BJ (cell line): ENCODE data around the gene NHP2. TPM values are rescaled to one million over a fixed set of nuclear protein-coding genes. Genes with fewer than 3 reads are reported as not detected.

Source experiments
- CTCF ChIA-PET: fragments of 350-600 bp; formaldehyde crosslinking; extraction: SDS; loops from one replicate; lab custom pipeline; 2021; ENCODE audit warnings: antibody characterized with exemption, inconsistent platforms; lab: Yijun Ruan, JAX
- POLR2A ChIA-PET: fragments of 300-600 bp; sonication (Branson Sonifier 250); formaldehyde crosslinking; extraction: SDS; loops from one replicate; lab custom pipeline; 2021; ENCODE audit warnings: antibody characterized with exemption; lab: Charles Lee
- DNase-seq: peaks from one replicate; pipeline ENCODE4 v3.0.0-alpha.2; 2011; ENCODE audit warnings: low read depth
- H3K27me3 ChIP-seq: 2 replicates; pipeline ENCODE4 v1.6.0; 2011; ENCODE audit warnings: low read length; ENCODE audit not compliant: control insufficient read depth, insufficient read depth
- H3K36me3 ChIP-seq: 2 replicates; pipeline ENCODE4 v1.5.1; 2011; ENCODE audit warnings: low read length; ENCODE audit not compliant: control insufficient read depth, insufficient read depth
- H3K4me3 ChIP-seq: 2 replicates; pipeline ENCODE4 v1.5.1; 2011; ENCODE audit warnings: low read depth, mild to moderate bottlenecking, control low read depth, low read length
- CTCF ChIP-seq: IDR thresholded peaks from 2 replicates; pipeline ENCODE4 v1.5.1; 2011; ENCODE audit warnings: low read depth, mild to moderate bottlenecking, control low read depth, inconsistent platforms, low read length, moderate library complexity; ENCODE audit not compliant: insufficient read depth
- polyA plus RNA-seq: library from polyadenylated mRNA; depleted of rRNA; stranded (reverse); fragments of >200 nt; gene quantifications from 2 replicates; pipeline ENCODE4 v1.2.3, GENCODE V29; 2011

The NHP2 gene
- polyA plus RNA-seq, 1 experiment: 131 TPM

GRCh38 chr5:178107756-178108310 is 45.9 kb downstream of the NHP2 start:
- no peaks in the 10 kb centered on the region for H3K36me3 ChIP-seq
- POLR2A ChIA-PET: no interaction called here
- H3K4me3 ChIP-seq: no peak overlapping the region
- no peak for TF ChIP-seq CTCF
- DNase-seq: no peak
- CTCF ChIA-PET: interaction anchor here (1.1 to 1.2 kb wide), 2 partner anchors 26 to 31 kb away, joined by 3 to 4 read pairs; no protein-coding TSS in a partner anchor
- H3K27me3 ChIP-seq: peaks cover 5% of the 10 kb centered on the region; the same call in 1 of the 2 replicates

DNA sequence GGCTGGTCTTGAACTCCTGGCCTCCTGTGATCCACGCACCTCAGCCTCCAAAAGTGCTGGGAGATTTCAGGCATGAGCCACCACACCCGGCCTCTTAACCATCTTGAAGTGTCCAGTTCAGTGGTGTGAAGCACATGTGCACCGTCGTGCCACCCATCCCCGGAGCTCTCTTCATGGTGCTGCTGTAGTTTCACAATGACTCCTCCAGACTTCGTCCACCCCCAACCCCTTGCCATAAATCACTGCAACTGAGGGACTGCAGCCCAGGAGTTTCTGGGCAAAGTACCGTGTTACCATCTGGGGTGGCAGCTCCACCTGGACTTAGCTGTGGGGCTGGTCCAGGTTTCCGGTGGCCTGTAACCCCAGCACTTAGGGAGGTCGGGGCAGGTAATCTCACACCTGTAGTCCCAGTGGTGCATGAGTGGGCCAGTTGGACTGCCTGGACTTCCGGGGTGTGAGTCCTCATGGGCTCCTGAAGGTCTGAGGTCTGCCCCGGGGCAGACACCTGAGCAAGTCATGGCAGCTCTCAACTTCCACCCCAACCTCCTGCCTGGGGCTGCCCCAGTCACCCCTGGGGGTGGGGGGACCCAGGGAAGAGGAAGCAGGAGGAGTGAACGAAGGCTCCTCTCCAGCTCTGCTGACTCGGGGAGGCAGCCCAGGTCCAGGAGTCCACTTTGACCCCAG is 47.0 kb downstream of the NHP2 start:
- ChIA-PET POLR2A (no interaction called here), CTCF (interaction anchor here (1.2 kb wide), 1 partner anchor 30 kb away, joined by 4 read pairs; no protein-coding TSS in a partner anchor)
- no peak for DNase-seq
- Histone ChIP-seq H3K36me3 (no peaks in the 10 kb centered on the region), H3K4me3 (no peak overlapping the region), H3K27me3 (peaks cover 5% of the 10 kb centered on the region; the same call in 1 of the 2 replicates)
- no peak for TF ChIP-seq CTCF

GRCh38 chr5:178106086-178106485 is 47.6 kb downstream of the NHP2 start:
- H3K27me3 ChIP-seq: peaks cover 5% of the 10 kb centered on the region; the same call in 1 of the 2 replicates
- no peak for DNase-seq
- CTCF ChIA-PET: interaction anchor here (0.8 kb wide), 1 partner anchor 29 kb away, joined by 4 read pairs; no protein-coding TSS in a partner anchor
- POLR2A ChIA-PET: no interaction called here
- H3K36me3 ChIP-seq: no peaks in the 10 kb centered on the region
- TF ChIP-seq CTCF: no peak
- no peak overlapping the region for H3K4me3 ChIP-seq

GRCh38 chr5:178104492-178104891 is 49.2 kb downstream of the NHP2 start:
- no peaks in the 10 kb centered on the region for H3K27me3 ChIP-seq
- no peak overlapping the region for H3K4me3 ChIP-seq
- ChIA-PET POLR2A (no interaction called here), CTCF (no interaction called here)
- TF ChIP-seq CTCF: no peak
- no peak for DNase-seq
- no peaks in the 10 kb centered on the region for H3K36me3 ChIP-seq

GRCh38 chr5:178103612-178104011 is 50.1 kb downstream of the NHP2 start:
- no peak for TF ChIP-seq CTCF
- H3K36me3 ChIP-seq: no peaks in the 10 kb centered on the region
- POLR2A ChIA-PET: no interaction called here
- CTCF ChIA-PET: no interaction called here
- no peaks in the 10 kb centered on the region for H3K27me3 ChIP-seq
- H3K4me3 ChIP-seq: no peak overlapping the region
- DNase-seq: no peak
